Measurements from ENCODE around the gene SHOC2. TPM values are rescaled to one million over a fixed set of nuclear protein-coding genes. Genes with fewer than 3 reads are reported as not detected.
A peak's percentile ranks its signal among the peaks of the same experiment; 100 is the strongest.

Gene SHOC2
- total and polyA plus RNA-seq, 7 experiments from 2014 or later = 48.2 to 71.7 (median 60.2) TPM

DNA sequence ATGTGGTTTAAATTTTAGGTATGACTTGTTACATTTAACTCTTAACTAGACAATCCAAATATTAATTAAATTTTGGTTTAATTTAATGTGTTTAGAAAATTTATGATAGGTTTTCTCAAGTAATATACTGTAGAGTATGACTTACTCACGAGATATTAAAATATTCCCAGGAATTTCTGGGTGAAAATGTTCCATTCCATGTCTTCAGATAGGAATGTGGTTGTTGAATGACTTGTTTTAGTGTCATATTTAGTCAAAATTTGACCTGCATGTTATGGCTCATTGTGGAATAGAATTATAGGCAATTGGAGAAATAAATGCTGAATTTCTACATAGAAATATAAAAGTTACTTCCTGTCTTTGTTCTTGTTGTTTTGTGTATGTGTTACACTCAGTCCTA lies 46.7 kb downstream of the SHOC2 start:
- DNase-seq = no peak
- CTCF ChIA-PET = no interaction called here
- no peaks in the 10 kb centered on the region for H3K9me3 Mint-ChIP-seq

DNA sequence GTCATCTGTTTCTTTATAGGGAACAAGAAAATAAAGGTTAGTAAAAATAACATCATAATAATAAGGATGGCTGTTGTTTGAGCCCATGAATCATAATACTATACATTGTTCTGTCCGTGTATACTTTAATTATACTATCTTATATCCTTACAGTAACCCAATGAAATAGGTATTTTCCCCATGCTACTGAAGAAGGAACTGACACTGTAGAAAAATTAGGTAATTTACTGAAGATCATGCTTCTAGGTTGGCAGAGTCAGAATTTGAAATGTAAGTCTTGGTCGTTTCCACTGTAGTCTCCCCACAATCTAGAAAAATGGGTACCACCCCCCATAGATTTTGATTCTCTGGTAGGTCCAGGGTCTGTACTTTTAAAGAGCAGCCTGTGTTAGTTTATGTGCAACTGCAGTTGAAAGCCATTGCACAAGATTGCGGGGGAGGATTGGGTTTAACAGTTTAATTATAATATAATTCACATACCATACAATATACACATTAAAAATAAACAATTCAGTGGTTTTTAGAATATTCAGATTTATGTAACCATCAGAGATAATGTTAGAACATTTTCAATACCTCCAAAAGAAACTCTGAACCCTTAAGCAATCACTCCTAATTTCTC lies 47.7 kb downstream of the SHOC2 start:
- H3K27ac ChIP-seq (ENCODE audit: low read depth, low read length) = no peak overlapping the region
- no peaks in the 10 kb centered on the region for H3K27me3 ChIP-seq (ENCODE audit: control insufficient read depth in 2 of 2, insufficient read depth in 2 of 2, low read length in 2 of 2)
- CTCF ChIA-PET = no interaction called here
- no peak for ATAC-seq
- peaks cover 0 to 35% (median 10%) of the 10 kb centered on the region in 5 donors for H3K36me3 Mint-ChIP-seq
- intact Hi-C loops (cut with micrococcal nuclease) = loop anchor here in 1 of 2 donors (2.0 kb wide), 1 partner anchor 14 kb away; no protein-coding TSS in a partner anchor
- H3K4me3 ChIP-seq (ENCODE audit: low read length) = no peak overlapping the region
- no peaks in the 10 kb centered on the region for H3K36me3 ChIP-seq (ENCODE audit: control insufficient read depth in 2 of 3, insufficient read depth in 3 of 3, low read length in 3 of 3)
- peaks cover 6 to 9% of the 10 kb centered on the region in 2 donors for H3K4me1 ChIP-seq (ENCODE audit: control insufficient read depth in 2 of 2, insufficient read depth in 2 of 2, low read length in 2 of 2)
- H3K9me3 ChIP-seq (ENCODE audit: control insufficient read depth in 2 of 3, low read length in 3 of 3) = no peaks in the 10 kb centered on the region
- no peak overlapping the region for H3K27ac Mint-ChIP-seq
- H3K9me3 Mint-ChIP-seq = no peaks in the 10 kb centered on the region
- peaks cover 15 to 84% (median 77%) of the 10 kb centered on the region in 7 donors for H3K4me1 Mint-ChIP-seq
- POLR2A ChIA-PET = no interaction called here
- peak overlapping the region in 1 of 10 donors; percentile 14 for H3K4me3 Mint-ChIP-seq
- no peaks in the 10 kb centered on the region for H3K27me3 Mint-ChIP-seq
- DNase-seq = no peak

More for the DNA sequence above, 46.7 kb downstream of the SHOC2 start:
- no peak for ATAC-seq
- no peaks in the 10 kb centered on the region for H3K36me3 ChIP-seq (ENCODE audit: control insufficient read depth in 2 of 3, insufficient read depth in 3 of 3, low read length in 3 of 3)
- Mint-ChIP-seq H3K4me1 (peaks cover 15 to 86% (median 74%) of the 10 kb centered on the region in 7 donors), H3K27me3 (no peaks in the 10 kb centered on the region), H3K27ac (no peak overlapping the region), H3K36me3 (peaks cover 0 to 35% (median 10%) of the 10 kb centered on the region in 5 donors), H3K4me3 (peak overlapping the region in 4 of 10 donors; percentile 7 to 23 (median 17))
- H3K27ac ChIP-seq (ENCODE audit: low read depth, low read length) = no peak overlapping the region
- peaks cover 4 to 6% of the 10 kb centered on the region in 2 donors for H3K4me1 ChIP-seq (ENCODE audit: control insufficient read depth in 2 of 2, insufficient read depth in 2 of 2, low read length in 2 of 2)
- POLR2A ChIA-PET = no interaction called here
- no peak overlapping the region for H3K4me3 ChIP-seq (ENCODE audit: low read length)
- intact Hi-C loops (cut with micrococcal nuclease) = loop anchor here in 1 of 2 donors (2.0 kb wide), 1 partner anchor 15 kb away; no protein-coding TSS in a partner anchor
- H3K9me3 ChIP-seq (ENCODE audit: control insufficient read depth in 2 of 3, low read length in 3 of 3) = no peaks in the 10 kb centered on the region
- no peaks in the 10 kb centered on the region for H3K27me3 ChIP-seq (ENCODE audit: control insufficient read depth in 2 of 2, insufficient read depth in 2 of 2, low read length in 2 of 2)

DNA sequence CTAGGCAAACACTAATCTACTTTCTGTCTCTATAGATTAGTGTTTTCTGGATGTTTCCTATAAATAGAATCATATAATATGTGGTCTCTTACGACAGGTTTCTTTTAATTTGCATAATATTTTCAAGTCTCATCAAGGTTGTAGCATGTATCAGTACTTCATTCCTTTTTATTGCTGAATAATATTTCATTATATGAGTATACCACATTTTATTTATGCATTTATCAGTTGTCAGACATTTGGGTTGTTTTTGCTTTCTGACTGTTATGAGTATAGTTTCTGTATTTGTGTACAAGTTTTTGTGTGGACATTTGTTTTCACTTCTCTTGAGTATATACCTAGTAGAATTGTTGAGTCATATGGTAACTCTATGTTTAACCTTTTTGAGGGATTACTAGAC lies 48.2 kb downstream of the SHOC2 start:
- Histone ChIP-seq H3K36me3 (ENCODE audit: control insufficient read depth in 2 of 3, insufficient read depth in 3 of 3, low read length in 3 of 3) (no peaks in the 10 kb centered on the region), H3K9me3 (ENCODE audit: control insufficient read depth in 2 of 3, low read length in 3 of 3) (no peaks in the 10 kb centered on the region), H3K4me3 (ENCODE audit: low read length) (no peak overlapping the region), H3K4me1 (ENCODE audit: control insufficient read depth in 2 of 2, insufficient read depth in 2 of 2, low read length in 2 of 2) (peaks cover 6 to 9% of the 10 kb centered on the region in 2 donors), H3K27me3 (ENCODE audit: control insufficient read depth in 2 of 2, insufficient read depth in 2 of 2, low read length in 2 of 2) (no peaks in the 10 kb centered on the region), H3K27ac (ENCODE audit: low read depth, low read length) (no peak overlapping the region)
- DNase-seq (no peak), ATAC-seq (no peak)
- Mint-ChIP-seq H3K36me3 (peaks cover 0 to 32% (median 11%) of the 10 kb centered on the region in 5 donors), H3K4me1 (peaks cover 16 to 84% (median 77%) of the 10 kb centered on the region in 7 donors), H3K9me3 (no peaks in the 10 kb centered on the region), H3K27ac (no peak overlapping the region), H3K4me3 (no peak overlapping the region), H3K27me3 (no peaks in the 10 kb centered on the region)
- CTCF ChIA-PET = no interaction called here
- intact Hi-C loops (cut with micrococcal nuclease) = loop anchor here in 1 of 2 donors (2.0 kb wide), 1 partner anchor 13 kb away; no protein-coding TSS in a partner anchor
- POLR2A ChIA-PET = interaction anchor here (0.9 kb wide), 1 partner anchor 9 kb away, joined by 3 read pairs; no protein-coding TSS in a partner anchor

DNA sequence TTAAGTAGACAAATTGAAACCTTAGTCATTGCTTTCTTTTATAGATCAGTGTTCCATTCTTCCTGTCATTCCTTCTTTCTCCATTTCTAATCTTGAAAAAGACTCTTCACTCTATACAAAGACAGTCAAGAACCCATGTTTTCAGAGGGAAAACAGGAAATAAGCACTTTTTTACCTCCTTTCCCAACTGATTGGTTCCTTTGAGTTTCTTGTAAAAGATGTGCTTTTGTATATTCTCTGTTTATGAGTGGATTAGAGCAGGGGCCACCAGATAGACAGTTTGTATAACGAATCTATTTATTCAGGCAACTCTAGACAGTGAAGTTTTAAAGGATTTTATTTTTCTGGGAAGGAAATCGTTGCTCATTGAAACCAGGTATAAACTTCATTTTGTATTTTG lies 49.8 kb downstream of the SHOC2 start:
- Histone ChIP-seq H3K4me1 (ENCODE audit: control insufficient read depth in 2 of 2, insufficient read depth in 2 of 2, low read length in 2 of 2) (peaks cover 6 to 9% of the 10 kb centered on the region in 2 donors), H3K9me3 (ENCODE audit: control insufficient read depth in 2 of 3, low read length in 3 of 3) (no peaks in the 10 kb centered on the region), H3K36me3 (ENCODE audit: control insufficient read depth in 2 of 3, insufficient read depth in 3 of 3, low read length in 3 of 3) (no peaks in the 10 kb centered on the region), H3K4me3 (ENCODE audit: low read length) (no peak overlapping the region), H3K27me3 (ENCODE audit: control insufficient read depth in 2 of 2, insufficient read depth in 2 of 2, low read length in 2 of 2) (no peaks in the 10 kb centered on the region), H3K27ac (ENCODE audit: low read depth, low read length) (no peak overlapping the region)
- H3K9me3 Mint-ChIP-seq = no peaks in the 10 kb centered on the region
- no peaks in the 10 kb centered on the region for H3K27me3 Mint-ChIP-seq
- H3K4me1 Mint-ChIP-seq = peaks cover 17 to 86% (median 78%) of the 10 kb centered on the region in 7 donors
- no peak for DNase-seq
- ChIA-PET POLR2A (no interaction called here), CTCF (no interaction called here)
- H3K36me3 Mint-ChIP-seq = peaks cover 0 to 25% (median 12%) of the 10 kb centered on the region in 5 donors
- intact Hi-C loops (cut with micrococcal nuclease) = no loop called here
- ATAC-seq = no peak
- H3K27ac Mint-ChIP-seq = peak overlapping the region in 1 of 9 donors; percentile 30
- no peak overlapping the region for H3K4me3 Mint-ChIP-seq

DNA sequence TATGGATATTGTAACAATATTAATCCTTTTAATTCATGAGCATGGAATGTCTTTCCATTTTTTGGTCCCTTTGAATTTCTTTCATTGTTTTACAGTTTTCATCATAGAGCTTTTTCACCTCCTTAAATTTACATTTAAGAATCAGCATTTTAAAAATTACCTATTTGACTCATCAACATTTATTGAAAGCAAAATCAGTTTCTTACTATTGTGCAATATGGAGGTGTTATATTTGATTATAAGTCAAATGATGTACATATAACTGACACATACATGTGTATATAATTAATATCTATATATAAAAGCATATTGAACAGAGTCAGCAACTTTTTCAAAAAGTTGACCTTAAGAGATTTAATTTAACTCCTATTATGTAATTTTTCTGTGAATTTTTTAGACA lies 52.2 kb downstream of the SHOC2 start:
- H3K4me3 Mint-ChIP-seq = peak overlapping the region in 3 of 10 donors; percentile 6 to 50 (median 24)
- POLR2A ChIA-PET = no interaction called here
- peaks cover 0 to 9% of the 10 kb centered on the region in 2 donors for H3K4me1 ChIP-seq (ENCODE audit: control insufficient read depth in 2 of 2, insufficient read depth in 2 of 2, low read length in 2 of 2)
- H3K27ac ChIP-seq (ENCODE audit: low read depth, low read length) = no peak overlapping the region
- H3K4me3 ChIP-seq (ENCODE audit: low read length) = no peak overlapping the region
- no peak overlapping the region for H3K27ac Mint-ChIP-seq
- CTCF ChIA-PET = no interaction called here
- DNase-seq (no peak), ATAC-seq (no peak)
- peaks cover 3 to 32% (median 15%) of the 10 kb centered on the region in 5 donors for H3K36me3 Mint-ChIP-seq
- intact Hi-C loops (cut with micrococcal nuclease) = loop anchor here in 1 of 2 donors (5.0 kb wide), 1 partner anchor 49 kb away; no protein-coding TSS in a partner anchor
- no peaks in the 10 kb centered on the region for H3K9me3 ChIP-seq (ENCODE audit: control insufficient read depth in 2 of 3, low read length in 3 of 3)
- H3K4me1 Mint-ChIP-seq = peaks cover 14 to 76% (median 69%) of the 10 kb centered on the region in 7 donors
- no peaks in the 10 kb centered on the region for H3K27me3 Mint-ChIP-seq
- H3K27me3 ChIP-seq (ENCODE audit: control insufficient read depth in 2 of 2, insufficient read depth in 2 of 2, low read length in 2 of 2) = no peaks in the 10 kb centered on the region
- H3K36me3 ChIP-seq (ENCODE audit: control insufficient read depth in 2 of 3, insufficient read depth in 3 of 3, low read length in 3 of 3) = no peaks in the 10 kb centered on the region
- peaks cover 0 to 1% (median 0%) of the 10 kb centered on the region in 11 donors for H3K9me3 Mint-ChIP-seq

DNA sequence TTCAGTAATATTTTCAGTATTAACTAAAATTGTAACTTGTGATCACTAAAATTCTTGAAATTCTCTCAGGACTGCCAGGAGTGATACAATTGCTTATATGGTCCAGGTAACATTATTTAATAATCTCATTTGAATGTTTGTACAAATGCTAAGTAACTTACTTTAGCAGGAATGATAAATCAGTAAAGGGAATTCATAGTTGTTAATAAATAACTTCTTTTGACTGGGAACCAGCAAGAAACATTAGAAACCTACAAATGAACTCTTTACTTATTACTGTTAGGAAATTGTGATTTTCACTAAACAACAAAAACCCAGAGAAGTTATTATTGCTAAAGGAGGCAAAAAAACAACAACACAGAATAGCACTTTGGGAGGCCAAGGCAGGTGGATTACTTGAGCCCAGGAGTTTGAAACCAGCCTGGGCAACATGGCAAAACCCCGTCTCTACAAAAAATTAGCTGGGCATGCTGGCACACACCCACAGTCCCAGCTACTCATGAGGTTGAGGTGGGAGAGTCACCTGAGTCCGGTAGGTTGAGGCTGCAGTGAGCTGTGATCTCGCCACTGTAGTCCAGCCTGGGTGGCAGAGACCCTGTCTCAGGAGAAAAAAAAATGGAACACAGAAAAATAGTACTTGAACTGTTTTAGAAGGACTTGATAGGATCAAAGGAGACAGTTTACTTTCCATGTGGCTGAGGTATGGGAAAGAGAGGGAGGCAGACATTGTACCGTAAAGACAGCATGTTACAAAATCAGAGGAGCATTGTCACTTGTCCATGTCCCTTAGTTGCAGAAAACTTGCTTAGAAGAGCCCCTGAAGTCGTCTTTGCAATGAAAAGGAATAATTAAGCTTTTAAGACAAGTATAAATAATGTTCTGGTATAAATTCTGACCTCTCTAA lies 53.1 kb downstream of the SHOC2 start:
- no peak overlapping the region for H3K27ac ChIP-seq (ENCODE audit: low read depth, low read length)
- Mint-ChIP-seq H3K27ac (peak overlapping the region in 3 of 9 donors; percentile 13 to 59 (median 41)), H3K9me3 (peaks cover 0 to 1% (median 0%) of the 10 kb centered on the region in 11 donors)

More for the DNA sequence above, 53.1 kb downstream of the SHOC2 start:
- DNase-seq = no peak
- H3K36me3 ChIP-seq (ENCODE audit: control insufficient read depth in 2 of 3, insufficient read depth in 3 of 3, low read length in 3 of 3) = no peaks in the 10 kb centered on the region
- H3K36me3 Mint-ChIP-seq = peaks cover 3 to 32% (median 18%) of the 10 kb centered on the region in 5 donors
- POLR2A ChIA-PET = no interaction called here
- H3K27me3 ChIP-seq (ENCODE audit: control insufficient read depth in 2 of 2, insufficient read depth in 2 of 2, low read length in 2 of 2) = no peaks in the 10 kb centered on the region
- CTCF ChIA-PET = no interaction called here
- intact Hi-C loops (cut with micrococcal nuclease) = loop anchor here in 1 of 2 donors (5.0 kb wide), 1 partner anchor 50 kb away; no protein-coding TSS in a partner anchor
- no peak overlapping the region for H3K4me3 ChIP-seq (ENCODE audit: low read length)
- H3K9me3 ChIP-seq (ENCODE audit: control insufficient read depth in 2 of 3, low read length in 3 of 3) = no peaks in the 10 kb centered on the region
- peaks cover 14 to 74% (median 69%) of the 10 kb centered on the region in 7 donors for H3K4me1 Mint-ChIP-seq
- no peaks in the 10 kb centered on the region for H3K27me3 Mint-ChIP-seq
- peaks cover 0 to 9% of the 10 kb centered on the region in 2 donors for H3K4me1 ChIP-seq (ENCODE audit: control insufficient read depth in 2 of 2, insufficient read depth in 2 of 2, low read length in 2 of 2)
- no peak for ATAC-seq
- peak overlapping the region in 1 of 10 donors; percentile 39 for H3K4me3 Mint-ChIP-seq

All from naive thymus-derived CD4-positive, alpha-beta T cell (primary cell).